Endothelial cell of umbilical vein (primary cell): Measurements from ENCODE around the gene CD19.

Experiments used
- CTCF ChIP-seq, 2 donors: IDR thresholded peaks; 1 replicate in 1 of 2; 2 replicates in 1 of 2; pipeline ENCODE4 v1.5.1; 2011; ENCODE audit warnings: low read length in 2 of 2, mild to moderate bottlenecking in 2 of 2, moderate library complexity in 2 of 2, control low read depth in 1 of 2, inconsistent platforms in 1 of 2, low read depth in 1 of 2; ENCODE audit not compliant: insufficient read depth in 1 of 2; ENCODE audit errors: extremely low read depth in 1 of 2
- EZH2 ChIP-seq: IDR thresholded peaks from 2 replicates; pipeline ENCODE4 v1.6.1; 2012; ENCODE audit warnings: borderline replicate concordance, low read depth, mild to moderate bottlenecking, moderate library complexity, low read length, inconsistent platforms; ENCODE audit not compliant: severe bottlenecking
- FOS ChIP-seq: IDR thresholded peaks from 2 replicates; pipeline ENCODE4 v1.6.1; 2011; ENCODE audit warnings: mild to moderate bottlenecking, low read length, moderate library complexity, borderline replicate concordance; ENCODE audit not compliant: insufficient read depth
- GATA2 ChIP-seq: IDR thresholded peaks from 2 replicates; pipeline ENCODE4 v1.7.0; 2011; ENCODE audit warnings: low read depth, mild to moderate bottlenecking, moderate library complexity, mixed read lengths, low read length; ENCODE audit not compliant: insufficient read length, insufficient read depth
- JUN ChIP-seq: IDR thresholded peaks from 2 replicates; pipeline ENCODE4 v1.6.1; 2011; ENCODE audit warnings: borderline replicate concordance, low read depth; ENCODE audit not compliant: insufficient read length, insufficient read depth
- POLR2A ChIP-seq: IDR thresholded peaks from 2 replicates; pipeline ENCODE4 v1.6.1; 2012; ENCODE audit warnings: low read depth, mild to moderate bottlenecking, control low read depth, low read length
- POLR2AphosphoS5 ChIP-seq: IDR thresholded peaks from 2 replicates; pipeline ENCODE4 v1.6.1; 2012; ENCODE audit warnings: low read depth, mild to moderate bottlenecking, control low read depth, low read length, moderate library complexity; ENCODE audit not compliant: insufficient read depth
- TF ChIP-seq, protein P1 (sequence below): IDR thresholded peaks from 2 replicates; pipeline ENCODE4 v1.6.1; 2011; ENCODE audit not compliant: insufficient read depth, insufficient read length

GRCh38 chr16:28982418-28982817 is 50.6 kb downstream of the CD19 start:
- TF ChIP-seq CTCF (IDR thresholded peaks at IDR 0.05; ENCODE audit: extremely low read depth in 1 of 2, insufficient read depth in 1 of 2, low read depth in 1 of 2, low read length in 2 of 2) (no peak), POLR2AphosphoS5 (no peak), EZH2 (no peak), JUN (no peak), POLR2A (no peak), GATA2 (no peak), FOS (no peak)
- TF ChIP-seq, protein P1, sequence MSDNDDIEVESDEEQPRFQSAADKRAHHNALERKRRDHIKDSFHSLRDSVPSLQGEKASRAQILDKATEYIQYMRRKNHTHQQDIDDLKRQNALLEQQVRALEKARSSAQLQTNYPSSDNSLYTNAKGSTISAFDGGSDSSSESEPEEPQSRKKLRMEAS, result no peak
